ENCODE results near the gene ERN1.
"Not testable (repeated sequence)": the region's sequence is repeated elsewhere in the genome, so short reads cannot be mapped to it uniquely, and the experiment has no call there.

Gene ERN1

GRCh38 chr17:64129765-64130558 lies at the start of gene ERN1:
Gene ERN1 (minus strand): TSS chr17:64130144. CDS start chr17:64130029, 115 bp downstream.
- DNase-seq = peak; percentile 84

- DNase-seq = not testable (repeated sequence)
These were observed 49.1 kb upstream of the ERN1 start for GRCh38 chr17:64179024-64179423.

GRCh38 chr17:64178011-64178825 lies 48.3 kb upstream of the ERN1 start:
- DNase-seq = no peak

GRCh38 chr17:64177311-64178010 lies 47.5 kb upstream of the ERN1 start:
- DNase-seq = no peak

DNA sequence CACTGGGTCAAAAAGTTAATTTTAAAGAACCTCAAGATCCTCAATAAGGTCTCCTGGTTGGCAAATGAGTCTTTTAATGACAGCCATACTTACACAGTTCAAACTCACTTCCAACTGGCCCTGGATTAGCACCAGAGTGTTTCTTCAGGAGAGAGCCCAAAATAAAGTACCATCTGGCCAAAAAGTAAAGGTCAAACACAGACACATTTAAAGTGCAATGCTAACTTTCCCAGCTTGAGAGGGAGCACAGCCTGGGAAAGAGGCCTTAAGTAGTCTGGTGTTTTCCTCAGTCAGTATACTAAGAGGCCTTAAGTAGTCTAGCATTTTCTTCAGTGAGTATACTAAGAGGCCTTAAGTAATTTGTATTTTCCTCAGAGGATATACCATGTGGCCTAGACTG lies 46.6 kb upstream of the ERN1 start:
- no peak for DNase-seq

DNA sequence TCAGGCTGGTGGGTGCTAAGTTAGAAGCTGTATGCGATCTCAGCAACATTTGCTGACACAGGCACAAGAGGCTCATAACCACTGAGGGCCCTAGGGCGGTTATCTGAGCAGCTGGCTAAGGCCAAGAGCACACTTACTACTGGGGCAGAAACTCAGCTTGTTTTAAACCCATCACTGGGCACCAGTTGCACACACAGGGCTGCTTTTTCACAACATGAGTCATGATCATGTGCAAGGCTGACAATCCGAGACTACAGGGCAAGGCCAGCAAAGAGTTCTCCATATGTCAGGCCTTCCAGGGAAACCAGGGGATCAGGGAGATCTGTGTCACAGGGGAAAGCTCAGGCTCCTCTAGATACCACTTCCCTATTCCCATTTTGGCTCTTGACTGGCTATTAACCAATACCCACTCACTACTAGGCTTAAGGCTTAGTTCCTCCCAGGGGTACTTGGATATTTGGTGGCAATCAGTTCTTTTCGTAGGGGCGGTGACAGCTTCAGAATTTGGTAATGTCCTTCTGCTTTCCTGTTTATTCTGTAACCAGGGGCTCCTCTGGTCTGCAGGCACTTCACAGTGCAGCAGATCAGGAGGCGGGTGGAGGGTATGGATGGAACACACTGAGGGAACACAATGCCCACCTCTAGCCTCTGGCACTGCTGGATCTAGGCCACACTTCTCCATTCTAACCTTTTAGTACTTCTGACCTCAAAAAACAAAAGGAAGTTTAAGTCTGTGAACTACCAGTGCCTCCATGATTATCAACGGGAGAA lies 44.9 kb upstream of the ERN1 start:
- DNase-seq = no peak

- no peak for DNase-seq
These were observed 43.7 kb upstream of the ERN1 start for GRCh38 chr17:64173646-64174045.

GRCh38 chr17:64172510-64172909 lies 42.6 kb upstream of the ERN1 start:
- no peak for DNase-seq

GRCh38 chr17:64171041-64171440 lies 41.1 kb upstream of the ERN1 start:
- no peak for DNase-seq

DNA sequence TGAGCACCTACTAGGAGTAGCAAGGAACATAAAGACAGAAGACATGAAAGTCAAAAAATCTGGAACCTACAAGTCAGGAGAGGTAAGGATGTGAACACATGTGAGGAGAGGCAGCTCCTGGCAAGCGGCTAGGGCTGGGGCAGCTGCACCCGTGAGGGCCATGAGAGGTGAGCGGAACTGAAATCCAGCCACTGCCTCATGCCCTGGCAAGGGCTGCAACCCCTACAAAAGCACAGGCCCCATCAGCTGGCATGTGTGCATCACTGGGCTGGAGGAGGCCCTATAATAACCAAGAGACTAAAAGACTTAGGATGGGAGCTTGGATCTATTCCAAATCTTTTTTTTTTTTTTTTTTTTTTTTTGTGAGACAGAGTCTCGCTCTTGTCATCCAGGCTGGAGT lies 40.3 kb upstream of the ERN1 start:
- no peak for DNase-seq

- DNase-seq = not testable (repeated sequence)
These were observed 37.7 kb upstream of the ERN1 start for GRCh38 chr17:64167666-64168065.

GRCh38 chr17:64166876-64167275 lies 36.9 kb upstream of the ERN1 start:
- DNase-seq = no peak

DNA sequence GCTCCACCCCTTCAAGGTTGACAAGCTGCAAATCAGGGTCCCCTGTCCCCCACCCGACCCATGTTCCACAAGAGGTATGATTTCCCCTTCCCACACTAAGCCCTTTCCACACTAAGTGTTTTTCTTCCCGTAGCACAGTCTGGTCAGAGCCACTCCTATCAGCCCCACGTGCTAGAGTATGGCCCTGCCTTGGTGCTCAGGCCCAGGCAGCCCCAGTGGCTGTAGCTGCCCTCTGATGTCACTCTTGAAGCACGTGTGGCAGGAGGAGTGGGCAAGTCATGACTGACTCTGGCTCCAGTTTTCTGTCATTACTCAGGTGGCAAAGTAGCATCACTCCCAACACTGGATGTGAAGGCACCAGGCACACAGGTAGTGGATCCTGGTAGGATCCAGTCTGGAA lies 35.4 kb upstream of the ERN1 start:
- no peak for DNase-seq

GRCh38 chr17:64164596-64165285 lies 34.8 kb upstream of the ERN1 start:
- no peak for DNase-seq

- DNase-seq = no peak
These were observed 33.5 kb upstream of the ERN1 start for GRCh38 chr17:64163468-64163867.

GRCh38 chr17:64162554-64162953 lies 32.6 kb upstream of the ERN1 start:
- DNase-seq = no peak

DNA sequence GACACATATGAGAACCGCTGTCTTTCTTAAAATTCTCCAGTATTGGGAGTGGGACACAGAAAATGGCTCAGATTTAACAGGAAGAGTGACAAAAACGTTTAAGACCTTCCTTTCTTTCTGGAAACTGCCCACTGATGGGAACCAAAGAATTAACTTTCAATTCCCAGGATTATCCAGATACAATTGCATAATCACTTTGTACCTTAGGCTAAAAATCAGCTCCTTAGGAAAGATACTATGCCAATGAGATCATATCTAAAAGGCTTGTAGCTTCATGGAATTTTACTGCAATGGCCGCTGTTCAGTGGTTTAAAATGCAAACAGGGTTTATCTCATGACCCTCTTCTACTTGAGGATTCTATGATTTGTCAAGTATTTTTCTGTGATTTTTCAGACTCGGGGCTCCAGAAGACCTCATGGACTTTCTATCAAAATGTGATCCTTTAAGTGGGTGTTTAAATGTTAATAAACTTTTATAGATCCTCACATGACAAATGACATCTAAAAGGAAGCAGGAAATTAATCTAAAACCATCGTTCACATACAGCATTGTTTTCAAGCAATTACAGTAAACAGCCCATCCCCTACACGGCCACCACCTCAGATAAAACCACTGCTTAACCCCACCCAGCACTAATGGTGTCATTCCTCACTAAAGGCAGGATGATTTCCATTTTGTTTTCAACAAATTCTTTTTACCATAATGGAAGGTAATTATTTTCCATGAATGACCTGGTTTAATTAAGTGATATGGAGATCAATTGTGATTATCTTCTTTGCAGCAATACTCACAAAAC lies 31.6 kb upstream of the ERN1 start:
- DNase-seq = no peak

DNA sequence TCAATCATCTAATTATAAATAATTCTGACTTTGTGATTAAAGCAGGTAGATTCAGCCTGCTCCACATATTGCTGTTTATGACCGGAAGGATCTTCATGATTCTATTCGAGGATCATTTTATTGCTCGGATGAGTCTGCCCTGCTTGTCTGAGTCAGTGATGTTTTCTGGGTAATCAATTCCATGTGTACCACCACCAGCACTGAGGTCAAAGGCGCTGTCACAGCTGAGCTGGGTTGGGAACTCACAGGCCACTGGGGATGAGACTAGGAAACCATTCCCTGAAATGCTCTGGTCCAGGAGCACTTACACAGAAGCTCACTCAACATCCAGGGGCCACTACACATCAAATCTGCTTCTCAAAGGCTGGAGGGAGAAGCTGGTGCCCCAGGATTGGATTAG lies 30.4 kb upstream of the ERN1 start:
- DNase-seq = no peak

GRCh38 chr17:64158831-64159590 lies 29.1 kb upstream of the ERN1 start:
- no peak for DNase-seq

DNA sequence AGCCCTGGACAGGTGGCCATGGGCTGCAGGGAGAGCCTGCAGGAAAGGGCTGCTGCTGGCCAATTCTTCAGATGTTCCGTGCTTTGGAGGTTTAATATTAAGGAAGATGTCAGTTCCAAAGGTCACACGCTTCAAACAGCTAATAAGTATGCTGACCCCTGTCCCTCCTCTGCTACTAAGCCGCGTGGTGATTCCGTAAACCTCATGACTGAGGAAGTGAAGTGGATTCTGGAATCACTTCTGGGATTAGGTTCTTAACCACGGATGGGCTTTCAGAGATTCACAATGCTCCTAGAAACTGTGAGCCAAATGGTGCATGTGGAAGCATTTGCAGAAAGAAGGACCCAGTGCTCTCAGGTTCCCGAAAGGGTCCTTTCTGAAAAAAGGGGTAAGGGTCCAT lies 28.5 kb upstream of the ERN1 start:
- no peak for DNase-seq
